Measurements from ENCODE around the gene CNOT1. TPM values are rescaled to one million over a fixed set of nuclear protein-coding genes. Genes with fewer than 3 reads are reported as not detected.
A peak's percentile ranks its signal among the peaks of the same experiment; 100 is the strongest.

The CNOT1 gene
- total and polyA plus RNA-seq, 4 donors: 35.6 to 187 (median 120) TPM

DNA sequence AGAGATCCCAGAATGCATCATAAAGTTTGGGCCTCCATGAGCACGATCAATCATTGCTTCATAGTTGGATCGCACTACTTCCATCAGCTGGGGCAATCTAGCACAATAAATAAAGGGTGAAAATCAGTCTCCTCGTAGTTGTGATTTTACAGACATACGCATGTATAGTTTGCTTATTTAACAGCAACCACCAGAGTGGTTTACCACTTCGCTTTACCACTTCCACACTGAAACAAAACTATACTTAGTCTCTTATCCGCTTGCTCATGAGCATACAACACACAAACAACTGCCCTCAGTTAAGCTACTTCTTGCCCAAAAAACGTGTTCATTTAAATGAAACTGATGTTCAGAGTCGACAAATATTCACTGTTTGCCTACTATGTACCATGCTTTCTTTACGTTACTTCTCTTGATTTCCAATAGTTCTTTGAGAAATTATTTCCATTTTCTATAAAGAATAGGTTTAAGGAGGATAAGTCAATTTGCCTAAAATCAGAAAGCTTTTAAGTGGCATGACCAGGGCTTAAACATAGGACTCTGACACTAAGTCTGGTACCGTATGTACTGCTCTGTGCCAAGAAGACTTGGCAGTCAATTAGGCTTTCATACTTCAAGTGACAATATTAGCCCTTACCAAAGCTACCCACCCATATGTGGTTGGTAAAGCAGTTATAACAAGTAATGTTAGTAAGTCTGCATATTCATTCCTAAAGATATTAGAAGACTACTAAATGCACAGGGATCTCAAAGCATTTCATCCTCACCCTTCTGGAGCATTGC is 92.3 kb downstream of the CNOT1 start:
- Histone ChIP-seq H3K36me3 (ENCODE audit: control insufficient read depth in 4 of 4, insufficient read depth in 4 of 4, low read length in 4 of 4) (peaks cover 47 to 69% (median 60%) of the 10 kb centered on the region in 4 donors), H3K4me3 (no peak overlapping the region), H3K4me1 (ENCODE audit: control insufficient read depth in 5 of 5, insufficient read depth in 5 of 5, low read length in 5 of 5) (peaks cover 0 to 16% (median 0%) of the 10 kb centered on the region in 5 donors), H3K9me3 (ENCODE audit: control insufficient read depth in 4 of 4, insufficient read depth in 3 of 4, low read length in 3 of 4) (no peaks in the 10 kb centered on the region), H3K27me3 (ENCODE audit: control insufficient read depth in 3 of 3, insufficient read depth in 3 of 3, low read length in 2 of 3) (no peaks in the 10 kb centered on the region), H3K27ac (ENCODE audit: low read depth in 1 of 2, low read length in 1 of 2) (peak overlapping the region in 1 of 2 donors; percentile 33), H3K9ac (ENCODE audit: insufficient read depth in 1 of 2, low read length in 2 of 2) (no peak overlapping the region)
- DNase-seq (no peak), ATAC-seq (ENCODE audit: insufficient read depth, low FRiP score) (no peak)
- TF ChIP-seq, protein P1, sequence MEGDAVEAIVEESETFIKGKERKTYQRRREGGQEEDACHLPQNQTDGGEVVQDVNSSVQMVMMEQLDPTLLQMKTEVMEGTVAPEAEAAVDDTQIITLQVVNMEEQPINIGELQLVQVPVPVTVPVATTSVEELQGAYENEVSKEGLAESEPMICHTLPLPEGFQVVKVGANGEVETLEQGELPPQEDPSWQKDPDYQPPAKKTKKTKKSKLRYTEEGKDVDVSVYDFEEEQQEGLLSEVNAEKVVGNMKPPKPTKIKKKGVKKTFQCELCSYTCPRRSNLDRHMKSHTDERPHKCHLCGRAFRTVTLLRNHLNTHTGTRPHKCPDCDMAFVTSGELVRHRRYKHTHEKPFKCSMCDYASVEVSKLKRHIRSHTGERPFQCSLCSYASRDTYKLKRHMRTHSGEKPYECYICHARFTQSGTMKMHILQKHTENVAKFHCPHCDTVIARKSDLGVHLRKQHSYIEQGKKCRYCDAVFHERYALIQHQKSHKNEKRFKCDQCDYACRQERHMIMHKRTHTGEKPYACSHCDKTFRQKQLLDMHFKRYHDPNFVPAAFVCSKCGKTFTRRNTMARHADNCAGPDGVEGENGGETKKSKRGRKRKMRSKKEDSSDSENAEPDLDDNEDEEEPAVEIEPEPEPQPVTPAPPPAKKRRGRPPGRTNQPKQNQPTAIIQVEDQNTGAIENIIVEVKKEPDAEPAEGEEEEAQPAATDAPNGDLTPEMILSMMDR (IDR thresholded peaks at IDR 0.05; ENCODE audit: control extremely low read depth, extremely low read depth): no peak
- WGBS, 2 donors: 84 to 86% methylated on average over 10 of the region's 10 CpGs

DNA sequence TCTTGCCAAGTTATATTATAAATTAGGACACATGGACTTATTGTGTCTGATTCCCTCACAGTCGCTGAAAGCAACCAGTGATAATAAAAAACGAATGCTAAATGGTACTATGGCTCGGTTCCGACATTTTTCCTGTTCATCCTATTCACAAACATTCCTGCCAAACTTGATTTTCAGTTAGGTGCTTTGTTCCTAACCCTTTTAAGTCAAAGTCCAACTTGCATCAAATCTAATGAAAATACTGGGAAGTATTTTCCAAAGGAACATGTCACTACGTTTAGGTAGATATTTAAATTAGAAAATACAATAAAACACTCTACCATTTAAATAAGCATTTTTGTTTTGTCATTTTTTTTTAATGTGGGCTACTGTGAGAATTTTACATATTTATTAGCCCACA is 93.3 kb downstream of the CNOT1 start:
- ATAC-seq (ENCODE audit: insufficient read depth, low FRiP score) (no peak), DNase-seq (no peak)
- Histone ChIP-seq H3K4me3 (no peak overlapping the region), H3K36me3 (ENCODE audit: control insufficient read depth in 4 of 4, insufficient read depth in 4 of 4, low read length in 4 of 4) (peaks cover 49 to 74% (median 64%) of the 10 kb centered on the region in 4 donors), H3K4me1 (ENCODE audit: control insufficient read depth in 5 of 5, insufficient read depth in 5 of 5, low read length in 5 of 5) (peaks cover 0 to 16% (median 0%) of the 10 kb centered on the region in 5 donors), H3K9me3 (ENCODE audit: control insufficient read depth in 4 of 4, insufficient read depth in 3 of 4, low read length in 3 of 4) (no peaks in the 10 kb centered on the region), H3K27ac (ENCODE audit: low read depth in 1 of 2, low read length in 1 of 2) (no peak overlapping the region), H3K9ac (ENCODE audit: insufficient read depth in 1 of 2, low read length in 2 of 2) (no peak overlapping the region), H3K27me3 (ENCODE audit: control insufficient read depth in 3 of 3, insufficient read depth in 3 of 3, low read length in 2 of 3) (no peaks in the 10 kb centered on the region)
- 83 to 93% methylated on average over 5 of the region's 5 CpGs for WGBS, 2 donors
- TF ChIP-seq, protein P1 (IDR thresholded peaks at IDR 0.05; ENCODE audit: control extremely low read depth, extremely low read depth): no peak

DNA sequence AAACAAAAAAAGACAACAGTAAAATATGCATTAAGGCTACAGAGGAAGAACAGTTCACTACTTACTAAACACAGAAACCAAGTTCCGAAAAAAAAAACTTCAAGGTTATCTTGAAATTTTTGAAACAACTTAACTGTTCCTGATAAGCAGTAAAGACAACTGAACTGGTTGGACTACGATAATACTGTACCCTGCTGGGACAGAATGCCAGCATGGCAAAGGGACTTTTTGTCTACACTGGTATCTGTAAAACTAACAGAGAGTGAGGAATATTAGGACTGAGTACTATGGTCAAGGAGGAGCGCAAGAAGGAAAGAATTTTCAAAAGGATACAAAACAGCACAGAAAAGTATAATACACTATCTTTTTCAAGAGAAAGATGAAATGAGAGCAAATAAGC is 94.5 kb downstream of the CNOT1 start:
- ATAC-seq (ENCODE audit: insufficient read depth, low FRiP score): no peak
- H3K27ac ChIP-seq (ENCODE audit: low read depth in 1 of 2, low read length in 1 of 2): peak overlapping the region in 1 of 2 donors; percentile 9
- WGBS, 2 donors: 85 to 93% methylated on average over 3 of the region's 3 CpGs

More for the DNA sequence above, 94.5 kb downstream of the CNOT1 start:
- TF ChIP-seq, protein P1 (IDR thresholded peaks at IDR 0.05; ENCODE audit: control extremely low read depth, extremely low read depth): no peak
- Histone ChIP-seq H3K4me3 (no peak overlapping the region), H3K9me3 (ENCODE audit: control insufficient read depth in 4 of 4, insufficient read depth in 3 of 4, low read length in 3 of 4) (no peaks in the 10 kb centered on the region), H3K4me1 (ENCODE audit: control insufficient read depth in 5 of 5, insufficient read depth in 5 of 5, low read length in 5 of 5) (peaks cover 0 to 16% (median 0%) of the 10 kb centered on the region in 5 donors), H3K9ac (ENCODE audit: insufficient read depth in 1 of 2, low read length in 2 of 2) (no peak overlapping the region), H3K36me3 (ENCODE audit: control insufficient read depth in 4 of 4, insufficient read depth in 4 of 4, low read length in 4 of 4) (peaks cover 51 to 79% (median 61%) of the 10 kb centered on the region in 4 donors), H3K27me3 (ENCODE audit: control insufficient read depth in 3 of 3, insufficient read depth in 3 of 3, low read length in 2 of 3) (no peaks in the 10 kb centered on the region)
- DNase-seq: no peak
